ENCODE measurements around the gene RNF41.
A peak's percentile ranks its signal among the peaks of the same experiment; 100 is the strongest.

Gene RNF41

DNA sequence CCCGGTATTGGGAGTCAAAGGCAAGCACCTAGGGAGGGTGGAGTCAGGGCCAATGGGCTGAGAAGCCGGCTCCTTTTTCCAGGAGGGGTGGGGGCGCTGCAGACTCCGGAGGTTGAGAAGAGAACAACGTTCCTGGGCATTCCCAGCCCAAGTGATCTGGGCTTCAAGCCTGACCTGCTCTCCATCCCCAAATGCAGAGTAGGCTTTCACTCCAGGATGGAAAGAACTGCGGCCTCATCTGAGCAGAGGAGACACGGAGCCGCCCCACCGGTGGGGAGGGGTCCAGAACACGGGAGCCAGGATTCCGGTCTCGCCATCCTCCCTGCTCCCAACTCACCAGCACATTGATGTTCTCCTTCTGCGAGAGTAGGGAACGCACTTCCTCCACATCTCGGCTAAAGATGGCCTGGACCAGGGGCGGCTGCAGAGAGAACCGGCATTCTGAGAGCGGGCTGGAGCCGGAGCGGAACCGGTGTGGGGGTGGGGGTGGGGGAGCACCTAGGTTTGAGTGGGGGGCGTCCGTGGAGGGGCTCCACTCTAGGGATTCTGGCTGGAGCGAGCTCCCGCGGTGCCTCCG, 35.9 kb upstream of the RNF41 start:
- H3K27me3 ChIP-seq (ENCODE audit: control insufficient read depth, insufficient read depth, low read length): no peaks in the 10 kb centered on the region
- H3K9ac ChIP-seq (ENCODE audit: low read length): peak overlapping the region; percentile 84
- peaks cover 21% of the 10 kb centered on the region for H3K36me3 ChIP-seq (ENCODE audit: control insufficient read depth, insufficient read depth, low read length)
- H3K4me3 ChIP-seq (ENCODE audit: low read length): peak overlapping the region; percentile 38
- H3K4me1 ChIP-seq (ENCODE audit: control insufficient read depth, insufficient read depth, low read length): peaks cover 17% of the 10 kb centered on the region
- no peaks in the 10 kb centered on the region for H3K9me3 ChIP-seq (ENCODE audit: control insufficient read depth, low read length)

DNA sequence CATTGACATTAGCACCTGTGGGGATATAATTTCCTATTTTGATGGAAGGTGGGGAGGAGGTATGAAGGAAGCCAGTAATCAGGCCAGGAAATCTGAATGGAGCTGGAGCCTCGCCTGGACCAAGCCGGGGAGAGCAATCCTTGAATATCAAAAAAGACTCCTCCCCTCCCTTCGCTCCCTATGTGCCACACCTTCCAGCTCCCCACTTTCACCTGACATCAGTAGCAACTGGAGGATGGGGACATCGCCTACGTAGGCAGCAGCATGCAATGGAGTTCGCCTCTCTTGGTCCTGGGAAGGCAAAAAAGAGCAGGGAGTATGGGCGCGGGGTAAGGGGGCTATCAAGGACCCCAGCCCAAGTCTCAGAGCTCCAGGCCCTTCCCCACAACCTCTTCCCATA, 35.3 kb upstream of the RNF41 start:
- H3K4me1 ChIP-seq (ENCODE audit: control insufficient read depth, insufficient read depth, low read length): peaks cover 17% of the 10 kb centered on the region
- H3K9ac ChIP-seq (ENCODE audit: low read length): peak overlapping the region; percentile 84
- H3K27me3 ChIP-seq (ENCODE audit: control insufficient read depth, insufficient read depth, low read length): no peaks in the 10 kb centered on the region
- H3K36me3 ChIP-seq (ENCODE audit: control insufficient read depth, insufficient read depth, low read length): peaks cover 24% of the 10 kb centered on the region
- no peaks in the 10 kb centered on the region for H3K9me3 ChIP-seq (ENCODE audit: control insufficient read depth, low read length)
- H3K4me3 ChIP-seq (ENCODE audit: low read length): peak overlapping the region; percentile 38

DNA sequence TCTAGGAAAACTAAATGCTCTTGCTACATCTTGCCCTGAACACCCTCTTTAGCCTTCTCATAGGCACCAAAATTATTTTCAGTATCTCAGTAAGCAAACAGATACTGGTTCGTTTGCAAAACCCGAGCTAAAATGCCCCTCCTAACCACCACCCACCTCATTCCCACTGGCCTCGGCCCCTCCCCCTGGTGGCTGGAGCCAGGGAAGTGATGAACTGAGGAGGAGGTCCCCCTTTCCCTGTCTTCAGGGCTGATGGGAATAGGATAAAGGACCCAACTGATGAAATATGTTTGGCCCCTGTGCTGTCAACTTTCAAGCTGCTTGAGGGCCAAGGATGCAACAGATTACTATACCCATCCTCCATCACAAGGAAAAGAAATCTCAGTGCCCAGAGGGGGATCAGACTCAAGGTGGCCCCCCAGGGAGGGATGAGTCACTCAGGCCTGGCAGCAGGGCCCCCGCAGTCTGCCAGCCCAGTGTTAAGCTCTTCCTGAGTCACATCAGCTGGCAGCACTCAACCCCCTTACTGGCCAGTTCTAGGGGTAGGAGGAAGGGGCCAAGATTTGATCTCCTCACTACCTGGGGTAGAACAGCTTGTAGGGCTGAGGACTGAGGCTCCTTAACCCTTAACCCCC, 34.7 kb upstream of the RNF41 start:
- Histone ChIP-seq H3K4me3 (ENCODE audit: low read length) (no peak overlapping the region), H3K9me3 (ENCODE audit: control insufficient read depth, low read length) (no peaks in the 10 kb centered on the region), H3K9ac (ENCODE audit: low read length) (peak overlapping the region; percentile 84), H3K36me3 (ENCODE audit: control insufficient read depth, insufficient read depth, low read length) (peaks cover 24% of the 10 kb centered on the region), H3K27me3 (ENCODE audit: control insufficient read depth, insufficient read depth, low read length) (no peaks in the 10 kb centered on the region), H3K4me1 (ENCODE audit: control insufficient read depth, insufficient read depth, low read length) (peaks cover 17% of the 10 kb centered on the region)

DNA sequence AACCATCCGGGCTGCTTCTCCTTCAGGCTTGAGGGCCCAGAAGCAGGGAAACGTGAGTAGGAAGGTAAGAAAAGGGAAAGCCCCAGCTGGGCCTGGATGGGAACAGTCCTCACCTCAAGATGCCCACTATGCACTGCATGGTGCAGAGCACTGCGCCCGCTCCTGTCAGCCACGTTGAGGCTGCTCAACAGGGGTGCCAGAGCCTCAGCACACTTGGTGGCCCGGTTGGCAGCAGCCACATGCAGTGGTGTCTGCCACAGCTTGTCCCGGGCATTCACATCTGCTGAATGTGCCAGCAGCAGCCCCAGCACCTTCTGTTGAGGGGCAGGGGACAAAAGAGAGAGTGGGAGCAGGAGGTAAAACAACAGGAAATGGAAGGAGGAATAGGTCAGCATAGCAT, 33.9 kb upstream of the RNF41 start:
- Histone ChIP-seq H3K9ac (ENCODE audit: low read length) (no peak overlapping the region), H3K9me3 (ENCODE audit: control insufficient read depth, low read length) (no peaks in the 10 kb centered on the region)

DNA sequence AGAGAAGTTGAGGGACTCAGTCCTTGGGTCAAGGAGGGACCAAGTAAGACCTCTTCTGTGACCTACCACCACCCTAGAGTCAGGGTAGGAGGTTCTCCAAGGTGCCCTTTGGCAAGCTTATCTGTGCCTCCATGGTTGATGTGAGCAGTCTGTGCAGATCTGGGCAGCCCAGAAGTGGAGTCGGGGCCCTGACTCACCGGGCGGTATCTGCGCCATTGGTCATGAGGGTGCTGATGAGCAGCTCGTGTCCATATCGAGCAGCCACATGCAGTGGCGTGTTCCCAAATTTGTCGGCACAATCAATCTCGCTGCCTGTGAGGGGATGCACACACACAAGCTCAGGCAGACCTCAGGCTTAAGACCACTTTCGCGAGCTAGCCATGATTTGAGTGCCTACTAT, 31.4 kb upstream of the RNF41 start:
- Histone ChIP-seq H3K9me3 (ENCODE audit: control insufficient read depth, low read length) (no peaks in the 10 kb centered on the region), H3K4me1 (ENCODE audit: control insufficient read depth, insufficient read depth, low read length) (peaks cover 17% of the 10 kb centered on the region), H3K36me3 (ENCODE audit: control insufficient read depth, insufficient read depth, low read length) (peaks cover 33% of the 10 kb centered on the region), H3K27me3 (ENCODE audit: control insufficient read depth, insufficient read depth, low read length) (no peaks in the 10 kb centered on the region), H3K9ac (ENCODE audit: low read length) (no peak overlapping the region), H3K4me3 (ENCODE audit: low read length) (no peak overlapping the region)

More for the DNA sequence above, 33.9 kb upstream of the RNF41 start:
- no peaks in the 10 kb centered on the region for H3K27me3 ChIP-seq (ENCODE audit: control insufficient read depth, insufficient read depth, low read length)
- peaks cover 17% of the 10 kb centered on the region for H3K4me1 ChIP-seq (ENCODE audit: control insufficient read depth, insufficient read depth, low read length)
- H3K4me3 ChIP-seq (ENCODE audit: low read length): no peak overlapping the region
- H3K36me3 ChIP-seq (ENCODE audit: control insufficient read depth, insufficient read depth, low read length): peaks cover 24% of the 10 kb centered on the region

DNA sequence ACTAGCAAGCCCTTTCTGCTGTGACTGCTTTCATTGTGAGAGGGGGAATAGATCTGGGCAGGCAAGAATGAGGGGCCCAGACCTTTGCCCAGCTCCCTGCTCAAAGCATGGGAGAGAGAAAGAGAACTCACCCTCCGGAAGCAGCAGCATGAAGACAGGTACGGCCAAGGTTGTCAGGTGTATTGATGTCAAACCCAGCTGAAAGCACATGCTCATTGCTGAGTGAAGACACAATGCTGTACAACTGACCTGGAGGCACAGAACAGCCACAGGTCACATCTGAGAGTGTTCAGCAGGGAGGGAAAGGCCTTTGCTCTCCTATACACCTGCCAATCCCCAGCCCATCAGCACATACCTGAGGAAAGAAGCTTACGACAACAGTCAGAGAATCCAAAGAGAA, 30.9 kb upstream of the RNF41 start:
- no peaks in the 10 kb centered on the region for H3K9me3 ChIP-seq (ENCODE audit: control insufficient read depth, low read length)
- H3K4me1 ChIP-seq (ENCODE audit: control insufficient read depth, insufficient read depth, low read length): peaks cover 17% of the 10 kb centered on the region
- no peak overlapping the region for H3K4me3 ChIP-seq (ENCODE audit: low read length)
- no peaks in the 10 kb centered on the region for H3K27me3 ChIP-seq (ENCODE audit: control insufficient read depth, insufficient read depth, low read length)
- H3K36me3 ChIP-seq (ENCODE audit: control insufficient read depth, insufficient read depth, low read length): peaks cover 33% of the 10 kb centered on the region
- no peak overlapping the region for H3K9ac ChIP-seq (ENCODE audit: low read length)

DNA sequence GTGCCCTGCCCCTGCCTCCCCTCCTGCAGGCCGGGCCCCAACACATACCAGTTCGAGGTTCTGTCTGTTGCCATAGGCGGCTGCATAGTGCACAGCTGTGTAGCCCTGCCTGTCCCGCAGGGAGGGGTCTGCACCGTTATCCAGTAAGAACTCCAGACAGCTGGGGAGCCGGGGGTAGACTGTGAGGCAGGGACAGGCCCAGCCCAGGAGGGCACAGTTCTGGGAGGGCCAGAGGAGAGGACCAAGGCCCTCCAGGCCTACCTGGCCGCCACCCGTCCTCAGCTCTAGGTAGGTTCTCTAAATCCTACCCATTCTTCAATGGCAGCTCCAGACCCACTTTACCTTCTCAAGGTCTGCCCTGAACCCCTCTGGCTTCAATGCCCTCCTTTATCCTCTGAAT, 27.0 kb upstream of the RNF41 start:
- no peaks in the 10 kb centered on the region for H3K27me3 ChIP-seq (ENCODE audit: control insufficient read depth, insufficient read depth, low read length)

DNA sequence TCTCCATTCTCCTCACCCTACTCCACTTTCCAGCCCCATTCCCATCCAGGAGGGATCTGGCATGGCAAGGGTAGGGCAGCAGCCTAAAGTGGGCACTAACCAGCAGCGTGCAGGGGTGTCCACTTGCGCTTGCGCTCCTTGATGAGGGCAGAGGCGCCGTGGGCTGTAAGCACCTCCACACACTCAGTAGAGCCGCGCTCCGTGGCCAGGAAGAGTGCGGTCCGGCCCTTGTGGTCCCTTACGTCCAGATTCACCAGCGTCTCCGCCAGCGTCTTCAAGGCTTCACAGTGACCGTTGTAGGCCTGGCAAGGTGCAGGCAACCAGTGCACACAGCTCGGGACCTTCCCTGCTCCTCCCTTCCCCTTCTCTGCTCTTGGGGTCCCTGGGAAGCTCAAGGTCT, 26.2 kb upstream of the RNF41 start:
- H3K9ac ChIP-seq (ENCODE audit: low read length): no peak overlapping the region

More for the DNA sequence above, 27.0 kb upstream of the RNF41 start:
- H3K4me3 ChIP-seq (ENCODE audit: low read length): no peak overlapping the region
- H3K9me3 ChIP-seq (ENCODE audit: control insufficient read depth, low read length): no peaks in the 10 kb centered on the region
- no peaks in the 10 kb centered on the region for H3K4me1 ChIP-seq (ENCODE audit: control insufficient read depth, insufficient read depth, low read length)
- H3K9ac ChIP-seq (ENCODE audit: low read length): no peak overlapping the region
- peaks cover 44% of the 10 kb centered on the region for H3K36me3 ChIP-seq (ENCODE audit: control insufficient read depth, insufficient read depth, low read length)

DNA sequence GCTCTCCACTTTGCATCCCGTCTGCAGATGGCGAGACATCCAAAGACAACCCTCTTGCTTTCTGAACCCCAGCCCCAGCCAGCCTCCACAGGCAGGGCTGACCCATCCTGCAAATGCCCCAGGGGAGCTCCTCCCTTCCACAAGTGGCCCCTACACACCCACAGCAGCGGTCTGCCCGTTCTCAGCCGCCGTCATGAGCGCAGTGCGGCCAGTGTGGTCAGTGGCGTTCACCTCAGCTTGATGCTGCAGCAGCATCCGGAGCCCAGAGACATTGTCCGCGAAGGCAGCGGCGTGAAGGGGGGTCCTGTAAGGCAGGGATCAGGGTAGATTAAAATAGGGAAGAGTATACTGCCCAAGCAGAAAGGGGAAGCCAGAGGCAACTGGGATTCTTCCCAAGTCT, 22.8 kb upstream of the RNF41 start:
- H3K4me3 ChIP-seq (ENCODE audit: low read length): no peak overlapping the region
- H3K4me1 ChIP-seq (ENCODE audit: control insufficient read depth, insufficient read depth, low read length): no peaks in the 10 kb centered on the region
- peaks cover 37% of the 10 kb centered on the region for H3K36me3 ChIP-seq (ENCODE audit: control insufficient read depth, insufficient read depth, low read length)
- H3K27me3 ChIP-seq (ENCODE audit: control insufficient read depth, insufficient read depth, low read length): no peaks in the 10 kb centered on the region
- no peaks in the 10 kb centered on the region for H3K9me3 ChIP-seq (ENCODE audit: control insufficient read depth, low read length)
- H3K9ac ChIP-seq (ENCODE audit: low read length): no peak overlapping the region

More for the DNA sequence above, 26.2 kb upstream of the RNF41 start:
- H3K4me1 ChIP-seq (ENCODE audit: control insufficient read depth, insufficient read depth, low read length): no peaks in the 10 kb centered on the region
- peaks cover 38% of the 10 kb centered on the region for H3K36me3 ChIP-seq (ENCODE audit: control insufficient read depth, insufficient read depth, low read length)
- H3K9me3 ChIP-seq (ENCODE audit: control insufficient read depth, low read length): no peaks in the 10 kb centered on the region
- H3K27me3 ChIP-seq (ENCODE audit: control insufficient read depth, insufficient read depth, low read length): no peaks in the 10 kb centered on the region
- no peak overlapping the region for H3K4me3 ChIP-seq (ENCODE audit: low read length)

DNA sequence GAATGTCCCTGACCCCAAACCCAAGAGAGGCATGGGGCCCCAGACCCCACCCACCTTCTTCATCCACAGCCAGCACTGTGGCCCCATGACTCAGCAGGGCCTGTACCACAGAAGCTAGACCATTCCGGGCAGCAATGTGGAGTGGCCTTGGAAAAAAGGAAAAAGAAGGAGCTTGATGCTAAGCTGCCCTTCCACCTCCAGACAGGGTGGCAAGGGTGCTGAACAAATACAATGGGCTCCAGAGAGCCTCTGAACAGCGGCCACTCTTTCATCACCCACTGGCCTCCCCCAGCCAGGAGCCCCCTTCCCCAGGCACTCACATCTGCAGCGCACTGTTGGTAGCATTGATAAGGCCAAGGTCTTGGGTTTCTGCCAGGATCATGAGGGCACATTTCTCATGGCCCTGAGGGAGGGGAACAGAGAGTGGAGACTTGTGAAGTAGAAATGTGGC, 22.0 kb upstream of the RNF41 start:
- Histone ChIP-seq H3K36me3 (ENCODE audit: control insufficient read depth, insufficient read depth, low read length) (peaks cover 33% of the 10 kb centered on the region), H3K27me3 (ENCODE audit: control insufficient read depth, insufficient read depth, low read length) (no peaks in the 10 kb centered on the region), H3K4me1 (ENCODE audit: control insufficient read depth, insufficient read depth, low read length) (no peaks in the 10 kb centered on the region), H3K9ac (ENCODE audit: low read length) (no peak overlapping the region), H3K9me3 (ENCODE audit: control insufficient read depth, low read length) (no peaks in the 10 kb centered on the region), H3K4me3 (ENCODE audit: low read length) (no peak overlapping the region)

DNA sequence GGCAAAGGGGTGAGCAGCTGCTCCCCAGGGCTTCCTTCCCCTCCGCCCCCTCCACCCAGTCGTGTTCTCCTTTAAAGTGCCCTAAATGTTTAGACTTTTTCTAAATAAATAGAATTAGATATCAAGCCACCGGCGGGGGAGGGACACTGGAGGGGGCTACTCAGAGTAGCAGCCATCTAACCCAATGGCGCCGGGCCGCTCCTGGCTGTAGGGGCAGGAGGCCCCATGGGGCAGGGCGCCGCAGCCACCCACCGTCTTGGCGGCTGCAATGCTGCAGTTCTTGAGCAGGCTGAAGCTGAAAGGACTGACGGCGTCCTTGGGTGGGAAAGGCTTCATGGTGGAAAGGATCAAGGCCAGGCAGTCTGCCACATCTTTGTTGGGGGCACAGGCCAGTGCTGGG, 21.3 kb upstream of the RNF41 start:
- H3K4me1 ChIP-seq (ENCODE audit: control insufficient read depth, insufficient read depth, low read length): no peaks in the 10 kb centered on the region
- H3K36me3 ChIP-seq (ENCODE audit: control insufficient read depth, insufficient read depth, low read length): peaks cover 28% of the 10 kb centered on the region
- H3K27me3 ChIP-seq (ENCODE audit: control insufficient read depth, insufficient read depth, low read length): no peaks in the 10 kb centered on the region
- H3K9me3 ChIP-seq (ENCODE audit: control insufficient read depth, low read length): no peaks in the 10 kb centered on the region
- no peak overlapping the region for H3K9ac ChIP-seq (ENCODE audit: low read length)
- no peak overlapping the region for H3K4me3 ChIP-seq (ENCODE audit: low read length)

DNA sequence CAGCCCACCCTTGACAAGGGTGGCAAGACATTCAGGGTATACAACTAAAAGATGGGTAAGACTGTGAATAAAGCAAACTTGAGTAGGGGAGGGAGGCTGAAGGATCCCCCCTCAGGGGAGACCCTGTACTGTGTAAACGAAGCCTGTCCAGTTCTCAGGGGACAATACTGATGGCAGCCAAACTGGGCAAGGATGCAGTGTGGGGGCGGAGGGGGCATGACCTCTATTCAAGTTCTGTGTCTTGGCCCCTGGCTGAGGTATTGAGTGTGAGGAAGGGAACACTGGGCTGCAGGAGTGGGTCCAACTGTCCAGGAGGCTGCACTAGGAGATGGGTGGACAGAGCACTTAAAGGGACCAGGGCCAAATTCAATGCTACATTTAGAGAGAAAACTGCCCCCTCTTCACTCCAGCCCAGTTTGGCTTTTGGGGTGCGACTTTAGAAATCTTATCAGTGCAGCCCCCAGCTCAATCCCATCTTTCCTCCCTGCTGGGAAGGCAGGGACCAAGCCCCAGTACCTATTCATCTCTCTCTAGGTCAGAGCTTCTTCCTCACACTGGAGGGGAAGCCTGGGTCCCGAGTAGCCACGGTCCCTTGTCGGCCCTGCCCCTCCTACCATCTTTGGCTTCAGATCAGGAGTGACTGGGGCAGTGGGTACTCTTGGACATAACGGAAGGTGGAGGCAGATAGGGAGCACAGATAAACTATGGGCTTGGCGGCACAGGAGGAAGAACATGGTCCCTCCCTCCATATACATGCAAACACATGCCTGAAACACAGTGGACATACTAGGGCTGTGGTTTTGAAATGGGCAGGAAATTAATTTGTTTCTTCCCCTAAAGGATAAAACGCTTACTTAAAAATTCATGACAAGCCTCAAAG, 19.9 kb upstream of the RNF41 start:
- Histone ChIP-seq H3K4me3 (ENCODE audit: low read length) (no peak overlapping the region), H3K9ac (ENCODE audit: low read length) (no peak overlapping the region), H3K4me1 (ENCODE audit: control insufficient read depth, insufficient read depth, low read length) (no peaks in the 10 kb centered on the region), H3K27me3 (ENCODE audit: control insufficient read depth, insufficient read depth, low read length) (no peaks in the 10 kb centered on the region), H3K9me3 (ENCODE audit: control insufficient read depth, low read length) (no peaks in the 10 kb centered on the region), H3K36me3 (ENCODE audit: control insufficient read depth, insufficient read depth, low read length) (peaks cover 23% of the 10 kb centered on the region)

Measured in mucosa of stomach (tissue), 1 donor.